HCT116 (cell line): ENCODE measurements around the gene SBK2. TPM values are rescaled to one million over a fixed set of nuclear protein-coding genes. Genes with fewer than 3 reads are reported as not detected.

Experiments
- ATAC-seq: fragments of 200-7000 bp; cut with Tn5 transposase; 2 replicates; pipeline ENCODE4 v1.9.1; 2020; ENCODE audit warnings: mild to moderate bottlenecking, moderate library complexity
- BruUV-seq: library from RNA; stranded (reverse); fragments of 400-500 nt; replicated peaks from 2 replicates; lab custom pipeline; 2021; lab: Mats Ljungman, UMichigan
- CTCF ChIA-PET: fragments of 300-600 bp; sonication (Branson Sonifier 250); formaldehyde crosslinking; loops from one replicate; lab custom pipeline; 2021; ENCODE audit warnings: antibody characterized with exemption; lab: Charles Lee
- POLR2A ChIA-PET: fragments of 300-600, 350-600 bp; sonication (Branson Sonifier 250); formaldehyde crosslinking; loops from one replicate; lab custom pipeline; 2021; ENCODE audit warnings: antibody characterized with exemption; lab: Charles Lee
- RAD21 ChIA-PET, 2 experiments: fragments of 300-600 bp; sonication (Branson Sonifier 250); formaldehyde crosslinking; loops; one replicate each; lab custom pipeline; 2023; ENCODE audit warnings: low total read pairs in 2 of 2; ENCODE audit not compliant: uncharacterized antibody in 2 of 2, unreplicated experiment in 2 of 2, low non-redundant PET in 1 of 2; lab: Charles Lee
- DNase-seq: peaks from one replicate; pipeline ENCODE4 v3.0.0-alpha.2; 2010; ENCODE audit warnings: low read depth, low spot score
- H2AFZ ChIP-seq: fragments of 200-600 bp; shearing (Covaris generic), sonication (generic); 2 replicates; pipeline ENCODE4 v1.6.1; 2017; ENCODE audit warnings: low read depth, mixed run types, mixed read lengths, antibody characterized with exemption, low read length; ENCODE audit not compliant: poor library complexity, severe bottlenecking
- H3K27ac ChIP-seq: 2 replicates; pipeline ENCODE4 v1.5.1; 2012; ENCODE audit warnings: low read depth, low read length
- H3K27me3 ChIP-seq: fragments of 200-600 bp; sonication (generic); 2 replicates; pipeline ENCODE4 v1.6.1; 2016; ENCODE audit warnings: mixed run types, low read length, mixed read lengths; ENCODE audit not compliant: insufficient read depth
- H3K36me3 ChIP-seq, 2 experiments: fragments of 200-500 bp in 1 of 2; fragments of 200-600 bp in 1 of 2; sonication (Bioruptor generic) in 1 of 2; sonication (generic) in 1 of 2; 2 replicates each; pipeline versions ENCODE4 v1.5.1 to v1.6.1; 2014 to 2016; ENCODE audit warnings: low read length in 2 of 2, inconsistent platforms in 1 of 2, mixed read lengths in 1 of 2, mixed run types in 1 of 2; ENCODE audit not compliant: insufficient read depth in 2 of 2, control insufficient read depth in 1 of 2
- H3K4me1 ChIP-seq, 2 experiments: fragments of 200-600 bp in 1 of 2; sonication (generic) in 1 of 2; 2 replicates each; pipeline versions ENCODE4 v1.5.1 to v1.6.1; 2012 to 2017; ENCODE audit warnings: low read length in 2 of 2, inconsistent platforms in 1 of 2, mild to moderate bottlenecking in 1 of 2, mixed read lengths in 1 of 2, mixed run types in 1 of 2, moderate library complexity in 1 of 2; ENCODE audit not compliant: insufficient read depth in 2 of 2, control insufficient read depth in 1 of 2
- H3K4me2 ChIP-seq: fragments of 200-600 bp; sonication (generic); 2 replicates; pipeline ENCODE4 v1.6.1; 2017; ENCODE audit warnings: mixed run types, low read length, mixed read lengths
- H3K4me3 ChIP-seq, 2 experiments: fragments of 200-600 bp in 1 of 2; sonication (generic) in 1 of 2; replicated peaks in 1 of 2; 2 replicates each; pipeline ENCODE4 v1.5.1; 2011 to 2016; ENCODE audit warnings: low read length in 2 of 2, control low read depth in 1 of 2, low read depth in 1 of 2, mild to moderate bottlenecking in 1 of 2, mixed read lengths in 1 of 2, mixed run types in 1 of 2
- H3K79me2 ChIP-seq: fragments of 200-600 bp; sonication (generic); 2 replicates; pipeline ENCODE4 v1.6.1; 2017; ENCODE audit warnings: mild to moderate bottlenecking, mixed run types, low read length, moderate library complexity, mixed read lengths; ENCODE audit not compliant: insufficient read depth
- H3K9ac ChIP-seq: fragments of 200-600 bp; sonication (generic); 2 replicates; pipeline ENCODE4 v1.6.1; 2016; ENCODE audit warnings: low read length, mixed read lengths
- H3K9me2 ChIP-seq: fragments of 200-600 bp; sonication (generic), shearing (Covaris generic); 2 replicates; pipeline ENCODE4 v1.6.1; 2017; ENCODE audit warnings: mixed run types, mild to moderate bottlenecking, moderate library complexity; ENCODE audit not compliant: insufficient read depth
- H3K9me3 ChIP-seq, 2 experiments: fragments of 200-500 bp in 1 of 2; fragments of 200-600 bp in 1 of 2; sonication (Bioruptor generic) in 1 of 2; sonication (generic) in 1 of 2; 2 replicates each; pipeline ENCODE4 v1.6.1; 2014 to 2017; ENCODE audit warnings: low read length in 2 of 2, mixed read lengths in 2 of 2, inconsistent platforms in 1 of 2, low read depth in 1 of 2, mild to moderate bottlenecking in 1 of 2, mixed run types in 1 of 2, moderate library complexity in 1 of 2; ENCODE audit not compliant: control insufficient read depth in 1 of 2, insufficient read depth in 1 of 2
- H4K20me1 ChIP-seq: fragments of 200-600 bp; sonication (generic), shearing (Covaris generic); 2 replicates; pipeline ENCODE4 v1.6.1; 2017; ENCODE audit warnings: mixed run types, mild to moderate bottlenecking, moderate library complexity; ENCODE audit not compliant: insufficient read depth
- CBX3 ChIP-seq: IDR thresholded peaks from 2 replicates; pipeline ENCODE4 v1.6.1; 2012; ENCODE audit warnings: low read depth
- EGR1 ChIP-seq: IDR thresholded peaks from 2 replicates; pipeline ENCODE4 v1.6.1; 2012; ENCODE audit warnings: low read depth
- EZH2 ChIP-seq: fragments of 200-600 bp; sonication (generic); IDR thresholded peaks from 2 replicates; pipeline ENCODE4 v1.6.1; 2017; ENCODE audit warnings: antibody characterized with exemption, mixed run types
- RAD21 ChIP-seq: IDR thresholded peaks from 2 replicates; pipeline ENCODE4 v1.6.1; 2012; ENCODE audit warnings: low read depth, mild to moderate bottlenecking
- SIN3A ChIP-seq: IDR thresholded peaks from 2 replicates; pipeline ENCODE4 v1.6.1; 2012; ENCODE audit warnings: low read depth
- SRF ChIP-seq: IDR thresholded peaks from 2 replicates; pipeline ENCODE4 v1.6.1; 2012; ENCODE audit warnings: low read depth
- ZNF274 ChIP-seq: fragments of 200-500 bp; sonication (Bioruptor generic); IDR thresholded peaks from 2 replicates; pipeline ENCODE4 v1.6.1; 2014; ENCODE audit warnings: mild to moderate bottlenecking, low read depth, low read length, inconsistent platforms
- intact Hi-C: fragments of 100-400 bp; cut with micrococcal nuclease; formaldehyde crosslinking; loops from 2 replicates; pipeline ENCODE4 v1.10.0; 2022
- total RNA-seq: library from RNA; stranded (reverse); gene quantifications from one replicate; pipeline ENCODE4 v1.2.1, GENCODE V29; 2021; ENCODE audit not compliant: unreplicated experiment
- TF ChIP-seq, protein P1 (sequence below): IDR thresholded peaks from 2 replicates; pipeline ENCODE4 v1.6.1; 2012
- TF ChIP-seq, protein P2 (sequence below): IDR thresholded peaks from 2 replicates; pipeline ENCODE4 v1.6.1; 2012

Gene SBK2
- total RNA-seq, 1 experiment from 2014 or later, result 0.30 TPM

DNA sequence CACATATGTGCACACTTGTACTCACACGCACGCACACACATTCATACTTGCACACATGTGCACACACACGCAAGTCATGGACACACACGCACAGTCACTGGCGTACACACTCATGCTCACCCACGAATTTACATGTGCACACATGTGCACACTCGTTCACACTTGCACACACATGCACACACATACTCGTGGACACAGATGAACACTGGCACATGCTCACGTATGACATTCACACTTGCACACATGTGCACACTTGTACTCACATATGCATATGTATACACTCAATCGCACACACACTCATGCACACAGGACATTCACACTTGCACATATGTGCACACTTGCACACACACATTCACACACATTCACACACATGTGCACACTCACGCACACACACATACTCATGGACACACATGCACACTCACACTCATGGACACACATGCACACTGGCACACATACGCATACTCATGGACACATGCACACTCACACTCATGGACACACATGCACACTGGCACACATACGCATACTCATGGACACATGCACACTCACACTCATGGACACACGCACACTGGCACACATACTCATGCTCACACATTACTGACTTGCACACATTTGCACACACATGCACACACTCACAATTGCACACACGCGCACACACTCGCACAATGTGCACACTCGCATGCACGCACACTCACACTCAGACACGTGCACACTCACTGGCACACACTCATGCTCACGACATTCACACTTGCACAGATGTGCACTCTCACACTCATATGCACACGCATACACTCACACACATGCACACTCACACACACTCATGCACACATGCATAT, 9.5 kb downstream of the SBK2 start:
- Histone ChIP-seq H3K79me2 (no peaks in the 10 kb centered on the region), H2AFZ (no peak overlapping the region), H3K9me3 (peaks cover 0 to 4% of the 10 kb centered on the region in 2 experiments; a peak in 1 of 4 replicates), H3K4me3 (no peak overlapping the region), H4K20me1 (no peaks in the 10 kb centered on the region), H3K9me2 (no peaks in the 10 kb centered on the region), H3K4me1 (peaks cover 0 to 4% of the 10 kb centered on the region in 2 experiments; a peak in 1 of 4 replicates), H3K27me3 (no peaks in the 10 kb centered on the region), H3K36me3 (no peaks in the 10 kb centered on the region), H3K4me2 (no peak overlapping the region), H3K9ac (no peak overlapping the region), H3K27ac (no peak overlapping the region)
- BruUV-seq, result no TSS peak
- CTCF ChIA-PET, result no interaction called here
- no peak for TF ChIP-seq CBX3
- TF ChIP-seq RAD21, result no peak
- TF ChIP-seq, protein P1, sequence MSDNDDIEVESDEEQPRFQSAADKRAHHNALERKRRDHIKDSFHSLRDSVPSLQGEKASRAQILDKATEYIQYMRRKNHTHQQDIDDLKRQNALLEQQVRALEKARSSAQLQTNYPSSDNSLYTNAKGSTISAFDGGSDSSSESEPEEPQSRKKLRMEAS, result no peak
- TF ChIP-seq EZH2, result no peak
- no peak for TF ChIP-seq ZNF274
- TF ChIP-seq SIN3A, result no peak
- TF ChIP-seq, protein P2, sequence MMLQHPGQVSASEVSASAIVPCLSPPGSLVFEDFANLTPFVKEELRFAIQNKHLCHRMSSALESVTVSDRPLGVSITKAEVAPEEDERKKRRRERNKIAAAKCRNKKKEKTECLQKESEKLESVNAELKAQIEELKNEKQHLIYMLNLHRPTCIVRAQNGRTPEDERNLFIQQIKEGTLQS, result no peak
- TF ChIP-seq EGR1, result no peak
- no peak for TF ChIP-seq SRF
- intact Hi-C loops, result no loop called here
- RAD21 ChIA-PET, result no interaction called here
- ATAC-seq (no peak), DNase-seq (no peak)
- POLR2A ChIA-PET, result no interaction called here
